K562 (cell line): ENCODE results near the gene BLTP3A. TPM values are rescaled to one million over a fixed set of nuclear protein-coding genes. Genes with fewer than 3 reads are reported as not detected.

Experiments
- ATAC-seq: fragments of 200-7000 bp; cut with Tn5 transposase; 3 replicates; pipeline ENCODE4 v1.9.1; 2020; ENCODE audit warnings: moderate library complexity
- BruUV-seq: library from RNA; stranded (reverse); fragments of 400-500 nt; replicated peaks from 2 replicates; lab custom pipeline; 2021; lab: Mats Ljungman, UMichigan
- CTCF ChIA-PET: fragments of 300-600 bp; formaldehyde crosslinking; extraction: SDS; loops from one replicate; lab custom pipeline; 2021; ENCODE audit warnings: low intra/inter-chr PET ratio; lab: Yijun Ruan, JAX
- POLR2A ChIA-PET: fragments of 300-600, 350-650 bp; sonication (Branson Sonifier 250); formaldehyde crosslinking; extraction: SDS; loops from one replicate; lab custom pipeline; 2021; ENCODE audit warnings: antibody characterized with exemption, inconsistent platforms; lab: Yijun Ruan, JAX
- DNase-seq, 4 experiments: peaks; one replicate each; pipeline versions ENCODE4 v3.0.0 to v3.0.0-alpha.2; 2011 to 2018; ENCODE audit warnings: low spot score in 3 of 4, mixed read lengths in 3 of 4; ENCODE audit errors: extremely low read depth in 1 of 4
- FAIRE-seq: peaks from 2 replicates; lab custom pipeline; 2011; peaks lifted over from hg19 to GRCh38; lab: Jason Lieb, UNC
- H2AFZ ChIP-seq: 2 replicates; pipeline ENCODE4 v1.6.0; 2011; ENCODE audit warnings: low read depth, low read length, control low read depth, inconsistent platforms
- H3K27ac ChIP-seq: fragments of 200-600 bp; 3 replicates; pipeline ENCODE4 v1.8.0; 2011; ENCODE audit warnings: low read depth, mild to moderate bottlenecking, control low read depth, inconsistent platforms, low read length, moderate library complexity, mixed read lengths; ENCODE audit errors: extremely low read depth
- H3K27me3 ChIP-seq, 2 experiments: fragments of 300-600 bp in 1 of 2; 2 replicates in 1 of 2; 3 replicates in 1 of 2; pipeline versions ENCODE4 v1.6.0 to v1.8.0; 2011; ENCODE audit warnings: inconsistent platforms in 2 of 2, low read length in 2 of 2, mild to moderate bottlenecking in 1 of 2, mixed read lengths in 1 of 2, moderate library complexity in 1 of 2; ENCODE audit not compliant: control insufficient read depth in 2 of 2, insufficient read depth in 2 of 2
- H3K36me3 ChIP-seq: fragments of 300-600 bp; 3 replicates; pipeline ENCODE4 v1.8.0; 2011; ENCODE audit warnings: mild to moderate bottlenecking, low read length, inconsistent platforms; ENCODE audit not compliant: control insufficient read depth, insufficient read depth
- H3K4me1 ChIP-seq, 2 experiments: fragments of 200-600 bp in 1 of 2; replicated peaks in 1 of 2; 2 replicates in 1 of 2; 3 replicates in 1 of 2; pipeline versions ENCODE4 v1.5.1 to v1.8.0; 2011; ENCODE audit warnings: inconsistent platforms in 2 of 2, low read length in 2 of 2, mild to moderate bottlenecking in 1 of 2, mixed read lengths in 1 of 2, moderate library complexity in 1 of 2; ENCODE audit not compliant: control insufficient read depth in 2 of 2, insufficient read depth in 2 of 2
- H3K4me2 ChIP-seq: 2 replicates; pipeline ENCODE4 v1.6.1; 2011; ENCODE audit warnings: low read length, control low read depth, inconsistent platforms, mixed read lengths; ENCODE audit not compliant: insufficient read depth
- H3K4me3 ChIP-seq: fragments of 200-600 bp; sonication (generic), shearing (Covaris generic); 2 replicates; pipeline ENCODE4 v1.5.1; 2016; ENCODE audit warnings: control low read depth, inconsistent platforms
- H3K79me2 ChIP-seq: fragments of 200-600 bp; 3 replicates; pipeline ENCODE4 v1.8.0; 2011; ENCODE audit warnings: low read length, inconsistent platforms; ENCODE audit not compliant: control insufficient read depth, insufficient read depth
- H3K9ac ChIP-seq, 2 experiments: 2 replicates each; pipeline versions ENCODE4 v1.6.0 to v1.6.1; 2011; ENCODE audit warnings: low read depth in 2 of 2, low read length in 2 of 2, control low read depth in 1 of 2, inconsistent platforms in 1 of 2, mild to moderate bottlenecking in 1 of 2, mixed read lengths in 1 of 2; ENCODE audit not compliant: insufficient read depth in 1 of 2
- H3K9me1 ChIP-seq: one replicate; pipeline ENCODE4 v1.6.0; 2011; ENCODE audit warnings: inconsistent platforms, mild to moderate bottlenecking, low read length, moderate library complexity; ENCODE audit not compliant: control insufficient read depth, insufficient read depth
- H3K9me3 ChIP-seq: replicated peaks from 2 replicates; pipeline ENCODE4 v1.5.1; 2011; ENCODE audit warnings: low read depth, low read length, inconsistent platforms; ENCODE audit not compliant: control insufficient read depth, insufficient read depth
- H4K20me1 ChIP-seq: replicated peaks from 2 replicates; pipeline ENCODE4 v1.6.1; 2011; ENCODE audit warnings: low read length, inconsistent platforms, mixed read lengths; ENCODE audit not compliant: control insufficient read depth, insufficient read depth
- MAX ChIP-seq: sonication (generic); formaldehyde crosslinking; IDR thresholded peaks from 2 replicates; pipeline ENCODE4 v1.9.0; 2022; ENCODE audit warnings: mild to moderate bottlenecking, missing genetic modification reagents
- NR0B1 ChIP-seq: fragments of 450-650 bp; IDR thresholded peaks from one replicate; pipeline ENCODE4 v1.6.1; 2018; ENCODE audit warnings: mild to moderate bottlenecking, moderate library complexity; ENCODE audit not compliant: partially characterized antibody
- SRSF7 ChIP-seq: fragments of 200-400 bp; formaldehyde crosslinking; optimal IDR thresholded peaks from 2 replicates; pipeline ENCODE3; 2017; ENCODE audit warnings: mild to moderate bottlenecking, low read depth, low read length
- ZNF217 ChIP-seq: sonication (generic); formaldehyde crosslinking; IDR thresholded peaks from 2 replicates; pipeline ENCODE4 v1.8.0; 2022; ENCODE audit warnings: mild to moderate bottlenecking, missing genetic modification reagents
- ZNF512 ChIP-seq: IDR thresholded peaks from 2 replicates; pipeline ENCODE4 v1.6.1; 2016; ENCODE audit warnings: missing genetic modification characterization, missing compliant biosample characterization
- ZNF518B ChIP-seq: fragments of 250-450 bp; sonication (Bioruptor Pico); IDR thresholded peaks from 2 replicates; pipeline ENCODE4 v1.5.0; 2021; ENCODE audit warnings: mild to moderate bottlenecking, moderate library complexity
- ZNF644 ChIP-seq: fragments of 200-800 bp; sonication (Bioruptor generic); IDR thresholded peaks from 2 replicates; pipeline ENCODE4 v1.6.1; 2016; ENCODE audit warnings: low read depth, missing genetic modification characterization, missing compliant biosample characterization
- WGBS: fragments of 100-300 bp; shearing (Covaris generic); methylation state at CpG from one replicate; pipeline ENCODE4 v1.1.6; 2016; ENCODE audit warnings: low coverage, mixed read lengths; ENCODE audit not compliant: insufficient coverage; ENCODE audit errors: missing lambda C conversion rate; 5-methylcytosine and 5-hydroxymethylcytosine counted together
- in situ Hi-C: fragments of 300-500 bp; cut with MboI; formaldehyde crosslinking; loops from 4 replicates; pipeline ENCODE4 v1.15.0; 2018; ENCODE audit warnings: inconsistent platforms, mixed read lengths
- intact Hi-C: fragments of 100-400 bp; cut with micrococcal nuclease; formaldehyde crosslinking; loops from 2 replicates; pipeline ENCODE4 v1.14.2; 2022
- polyA plus RNA-seq, 8 experiments: library from polyadenylated mRNA; depleted of rRNA in 4 of 8; stranded (reverse) in 5 of 8; unstranded in 3 of 8; fragments of >200 nt; fragmentation: Nextera tagmentation in 2 of 8; fragmentation: Illumina TruSeq in 1 of 8; extraction: Ambion mirVana in 2 of 8; extraction: Trizol in 1 of 8; gene quantifications; 2 replicates each; pipeline versions ENCODE4 v1.2.1 to v1.2.3, GENCODE V29; 2011 to 2014; ENCODE audit warnings: inconsistent platforms in 1 of 8, missing spikeins in 1 of 8
- total RNA-seq, 7 experiments: library from RNA; depleted of rRNA in 6 of 7; stranded (reverse); fragments of >200 nt in 6 of 7; fragmentation: Illumina TruSeq in 2 of 7; extraction: Trizol in 2 of 7; gene quantifications; 2 replicates each; pipeline versions ENCODE4 v1.2.1 to v1.2.3, GENCODE V29; 2011 to 2021; ENCODE audit warnings: low replicate concordance in 1 of 7

Gene BLTP3A
- total and polyA plus RNA-seq, 9 of the 15 experiments (the other 6 are each of a cell fraction or from before 2014, with no cell fraction given), result 7.5 to 34.6 (median 15.5) TPM

GRCh38 chr6:34817446-34817845 is 25.6 kb downstream of the BLTP3A start:
- in situ Hi-C loops (no loop called here), intact Hi-C loops (no loop called here)
- Histone ChIP-seq H3K9me1 (no peaks in the 10 kb centered on the region), H3K27ac (no peak overlapping the region), H4K20me1 (peaks cover 48% of the 10 kb centered on the region; the same call in 1 of the 2 replicates), H3K4me1 (peaks cover 7 to 45% of the 10 kb centered on the region in 2 experiments; a peak in 4 of 5 replicates), H3K36me3 (peaks cover 17% of the 10 kb centered on the region), H3K4me3 (no peak overlapping the region), H3K9me3 (no peaks in the 10 kb centered on the region), H2AFZ (no peak overlapping the region), H3K27me3 (no peaks in the 10 kb centered on the region), H3K4me2 (no peak overlapping the region)
- CTCF ChIA-PET, result no interaction called here
- no peak for ATAC-seq
- FAIRE-seq, result no peak
- POLR2A ChIA-PET, result interaction anchor here (1.1 to 1.8 kb wide), 3 partner anchors 17 to 33 kb away, joined by 3 to 7 read pairs (median 3); partner anchors contain the start of gene BLTP3A
- WGBS, result 22% methylated on average over 1 of the region's 1 CpG
- no peak for TF ChIP-seq ZNF644 (tag)
- no peak for TF ChIP-seq NR0B1
- no peak for TF ChIP-seq MAX (CRISPR knock-in tag)
- TF ChIP-seq SRSF7, result no peak
- no peak for TF ChIP-seq ZNF518B (CRISPR knock-in tag)
- TF ChIP-seq ZNF217 (CRISPR knock-in tag), result no peak
- TF ChIP-seq ZNF512, result no peak
- TF ChIP-seq, all 486 proteins: peak for 0
- no peak for DNase-seq
- no peak overlapping the region for H3K9ac ChIP-seq
- H3K79me2 ChIP-seq, result peaks cover 79% of the 10 kb centered on the region
- no TSS peak for BruUV-seq
